Stimulated activated CD8-positive, alpha-beta memory T cell treated with anti-CD3 and anti-CD28 coated beads, Interleukin-2, amount 100 ng/mL, for 48 hours (primary cell): ENCODE measurements around the gene NELFCD.
"Not testable (repeated sequence)": the region's sequence is repeated elsewhere in the genome, so short reads cannot be mapped to it uniquely, and the experiment has no call there.

Source experiments
- DNase-seq, 2 donors: peaks; one replicate each; pipeline ENCODE4 v3.0.0-alpha.2; 2020; ENCODE audit warnings: low read depth in 2 of 2

The NELFCD gene

DNA sequence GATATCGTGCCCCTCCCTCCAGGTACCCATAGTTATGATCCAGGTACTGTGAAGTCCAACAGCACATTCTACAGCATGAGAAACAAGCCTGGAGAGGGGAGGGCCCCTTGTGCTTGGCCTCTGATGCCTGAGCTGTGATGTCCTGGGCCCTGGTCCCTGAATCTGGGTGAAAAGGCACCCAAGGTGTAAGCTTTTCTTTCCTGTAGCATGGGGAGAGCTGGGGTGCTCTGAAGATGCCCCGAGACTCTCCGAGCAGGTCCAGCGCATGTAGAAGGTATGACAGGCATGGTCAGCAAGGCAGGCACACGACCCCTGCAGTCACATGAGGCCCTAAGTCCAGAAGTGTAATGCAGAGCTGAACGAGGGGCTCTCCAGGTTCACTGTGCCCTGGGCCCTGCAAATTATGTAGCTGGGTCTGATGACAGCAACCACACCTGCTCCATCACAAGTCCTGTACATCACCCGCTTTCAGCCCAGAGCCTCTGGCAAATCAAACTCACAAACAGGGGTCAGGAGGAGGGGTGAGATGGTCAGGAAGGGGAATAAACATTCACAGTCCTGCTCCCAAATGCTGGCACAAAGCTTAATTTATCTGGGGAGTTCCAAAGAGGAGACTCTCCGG is 27.8 kb downstream of the NELFCD start:
- DNase-seq: no peak

DNA sequence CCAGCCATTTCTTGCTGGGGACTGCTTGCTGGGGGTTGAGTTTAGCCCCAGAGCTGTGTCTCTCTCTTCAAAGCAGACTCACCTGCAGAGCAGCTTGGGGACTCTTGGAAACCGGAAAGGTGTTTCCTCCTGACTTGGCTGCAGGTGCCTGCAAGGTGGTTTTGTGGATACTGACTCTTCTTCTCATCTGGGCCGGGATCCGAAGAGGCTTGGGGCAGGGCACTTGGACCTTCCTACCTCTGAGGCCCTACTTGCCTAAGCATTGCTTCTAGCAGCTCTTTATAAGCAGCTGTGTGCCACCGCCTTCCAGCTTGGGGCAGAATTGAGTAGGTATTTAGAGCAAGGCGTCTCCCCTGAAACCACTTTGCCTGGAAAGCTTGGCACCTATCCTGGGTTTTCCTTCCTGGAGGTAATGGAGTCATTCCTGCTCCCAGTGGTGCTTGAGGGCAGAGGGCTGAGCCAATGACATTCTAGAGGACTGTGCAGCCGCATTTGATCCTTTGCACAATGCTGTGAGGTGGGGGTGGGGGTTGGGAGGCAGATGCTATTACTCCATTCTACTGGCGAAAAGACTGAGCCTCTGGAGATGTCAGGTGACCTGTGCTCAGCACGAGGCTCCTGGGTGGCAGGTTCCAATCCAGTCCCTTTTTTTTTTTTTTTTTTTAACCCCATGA is 29.4 kb downstream of the NELFCD start:
- DNase-seq: no peak

GRCh38 chr20:59010995-59011873 is 30.2 kb downstream of the NELFCD start:
- DNase-seq: no peak

- not testable (repeated sequence) for DNase-seq
Observed at GRCh38 chr20:59011874-59012157, 30.8 kb downstream of the NELFCD start.

- DNase-seq: no peak
Observed at GRCh38 chr20:59013031-59013951, 32.2 kb downstream of the NELFCD start.

DNA sequence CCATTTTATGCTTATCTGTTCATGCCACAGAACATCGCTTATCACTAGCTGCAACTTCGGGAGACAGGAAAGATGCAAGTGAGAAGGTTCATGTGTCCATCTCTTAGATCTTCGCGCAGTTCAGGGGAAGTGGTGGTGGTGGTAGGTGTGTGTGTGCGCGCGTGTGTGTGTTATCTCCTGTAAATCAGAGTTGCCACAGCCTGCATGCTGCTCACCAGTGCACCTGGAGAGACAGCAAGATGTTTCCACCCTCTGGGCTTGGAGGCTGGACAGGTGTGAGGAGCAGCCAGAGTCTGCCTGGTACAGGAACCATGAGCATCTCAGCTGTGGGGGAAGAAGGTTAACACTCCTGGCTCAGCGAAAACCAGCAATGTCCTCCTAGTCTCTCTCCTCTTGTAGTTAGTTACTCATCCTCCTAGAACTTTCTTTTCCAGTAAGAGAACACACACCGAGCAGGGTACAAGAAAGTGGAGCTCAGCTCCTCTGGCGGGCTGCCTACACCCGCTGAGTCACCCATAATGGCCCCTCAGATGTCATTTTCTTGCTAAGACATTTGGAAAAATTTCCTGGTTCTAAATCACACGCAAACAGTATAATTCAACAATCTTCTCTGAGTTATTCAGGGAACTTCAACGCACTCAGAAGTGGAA is 33.0 kb downstream of the NELFCD start:
- no peak for DNase-seq

- no peak for DNase-seq
Observed at GRCh38 chr20:59014680-59015389, 33.8 kb downstream of the NELFCD start.

- DNase-seq: no peak
Observed at GRCh38 chr20:59015411-59015810, 34.4 kb downstream of the NELFCD start.

GRCh38 chr20:59015812-59016711 is 35.0 kb downstream of the NELFCD start:
- no peak for DNase-seq

DNA sequence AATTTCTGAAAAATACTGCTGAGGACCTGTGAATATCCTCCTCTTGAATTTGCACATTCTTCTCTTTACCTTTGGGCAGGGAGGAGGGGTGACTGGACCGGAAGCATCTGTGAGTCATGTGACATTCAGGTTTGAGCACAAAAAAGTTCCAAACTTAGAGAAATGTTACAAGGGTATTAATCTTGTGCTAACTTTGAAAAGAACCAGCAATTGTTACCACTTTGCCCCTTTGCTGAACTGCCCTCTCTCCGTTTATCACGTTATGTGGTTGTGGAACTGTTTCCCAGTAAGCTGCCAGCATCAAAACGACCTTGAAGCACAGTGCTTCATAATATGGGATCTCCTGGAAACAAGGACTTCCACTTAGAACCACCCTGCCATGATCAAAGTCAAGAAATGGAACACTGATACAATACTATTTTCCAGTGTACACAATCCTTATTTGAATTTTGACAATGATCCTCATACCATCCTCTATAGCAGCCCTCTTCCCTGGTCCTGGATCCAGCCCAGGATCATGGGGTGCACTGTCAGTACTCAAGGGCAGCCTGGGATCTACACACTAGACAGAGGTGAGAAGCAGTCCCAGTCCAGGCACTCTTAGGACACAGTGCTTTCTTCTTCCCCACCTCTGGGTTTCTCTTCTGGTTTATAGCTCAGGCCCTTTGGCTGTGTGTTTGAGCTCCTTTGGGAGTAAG is 35.9 kb downstream of the NELFCD start:
- DNase-seq: no peak

DNA sequence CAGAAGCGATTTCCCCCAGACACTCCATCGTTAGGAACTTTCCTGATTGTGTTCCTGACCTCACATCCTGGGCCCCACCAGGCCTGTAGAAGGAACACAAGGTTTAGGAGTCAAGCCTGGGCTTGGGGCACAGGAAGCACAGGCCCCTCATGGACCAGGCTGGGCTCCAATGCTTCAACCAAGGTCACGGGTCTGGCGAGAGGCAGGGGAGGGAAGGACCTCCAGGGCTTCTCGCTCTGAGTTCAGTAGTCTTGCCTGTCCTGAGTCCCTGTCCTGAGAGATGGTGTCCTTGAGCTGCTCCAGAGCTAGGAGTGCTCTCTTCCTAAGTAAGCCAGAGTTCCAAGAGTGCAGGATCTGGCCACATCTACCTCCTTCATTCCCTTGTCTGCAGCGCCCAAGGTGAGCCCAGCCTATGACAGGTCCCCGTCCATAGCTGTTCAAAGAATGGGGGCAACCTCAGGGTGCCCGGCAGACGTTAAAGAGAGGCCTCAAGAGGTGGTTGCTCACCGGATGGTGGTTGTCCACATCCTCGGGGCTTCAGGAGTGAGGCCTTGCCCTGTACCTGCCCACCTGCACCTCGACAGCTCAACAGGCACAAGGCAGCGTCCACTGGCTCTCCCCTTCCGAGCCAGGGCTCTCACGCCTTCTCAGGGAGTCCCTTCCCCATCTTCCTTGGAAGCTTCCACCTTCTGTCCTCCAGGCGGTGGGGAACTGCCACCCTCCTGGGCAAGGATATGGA is 36.6 kb downstream of the NELFCD start:
- DNase-seq: no peak

- DNase-seq: no peak
Observed at GRCh38 chr20:59018817-59019216, 37.8 kb downstream of the NELFCD start.

DNA sequence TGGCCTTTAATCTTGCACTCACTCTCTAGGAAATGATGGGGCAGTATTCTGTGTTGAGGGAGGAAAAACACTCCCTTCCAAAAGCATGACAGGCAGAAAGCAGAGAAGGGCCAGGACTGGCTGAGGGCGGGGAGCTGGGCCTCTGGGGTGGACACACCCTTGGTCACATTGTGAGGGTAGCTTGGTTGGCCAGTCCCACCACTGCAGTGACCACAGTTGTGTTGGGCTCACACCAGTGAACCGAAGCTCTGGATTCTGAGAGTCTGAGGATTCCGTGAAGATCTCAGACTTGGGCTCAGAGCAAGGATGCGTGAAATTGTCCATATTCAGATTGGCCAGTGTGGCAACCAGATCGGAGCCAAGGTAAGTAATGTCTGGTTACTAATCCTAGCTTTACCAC is 38.2 kb downstream of the NELFCD start, which contains the start of gene TUBB1:
Gene TUBB1, plus strand, starts transcription at position 213 of the 400 bp plus-strand sequence. Its CDS starts 94 bp downstream, at position 307.
- DNase-seq: no peak

GRCh38 chr20:59020938-59021551 is 40.0 kb downstream of the NELFCD start:
- no peak for DNase-seq

GRCh38 chr20:59022754-59023153 is 41.7 kb downstream of the NELFCD start:
- DNase-seq: no peak

- DNase-seq: no peak
Observed at GRCh38 chr20:59023616-59024015, 42.6 kb downstream of the NELFCD start.

- no peak for DNase-seq
Observed at GRCh38 chr20:59024111-59024530, 43.1 kb downstream of the NELFCD start.

DNA sequence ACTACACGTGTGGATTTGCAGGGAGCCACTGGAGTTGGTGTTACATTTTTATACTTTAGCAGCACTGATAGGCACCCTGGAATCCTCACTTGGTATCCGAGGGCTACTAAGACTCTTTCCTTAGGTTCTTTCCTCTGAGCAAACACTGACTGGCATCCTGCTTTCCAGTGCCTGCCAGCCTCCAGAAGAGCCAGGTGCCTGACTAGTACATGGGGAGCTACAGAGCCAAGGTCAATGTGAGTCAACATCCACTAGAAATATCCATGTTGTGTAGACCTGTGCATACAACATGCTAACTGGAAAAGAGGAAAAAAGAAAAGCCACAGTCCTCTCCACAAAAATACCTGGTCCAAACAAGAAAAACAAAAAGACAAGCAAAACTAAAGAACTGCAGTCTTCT is 44.0 kb downstream of the NELFCD start:
- no peak for DNase-seq
